ENCODE results near the gene TECR. TPM values are rescaled to one million over a fixed set of nuclear protein-coding genes. Genes with fewer than 3 reads are reported as not detected.

TECR gene
- total RNA-seq, 1 experiment from 2014 or later, result 145 TPM

- Histone ChIP-seq H3K4me3 (ENCODE audit: low read length) (no peak overlapping the region), H3K9ac (ENCODE audit: low read length) (no peak overlapping the region), H3K27me3 (ENCODE audit: low read length) (no peaks in the 10 kb centered on the region), H3K4me1 (ENCODE audit: insufficient read depth, low read length) (no peaks in the 10 kb centered on the region), H3K4me2 (ENCODE audit: low read length) (no peak overlapping the region), H3K9me3 (ENCODE audit: low read length) (no peaks in the 10 kb centered on the region), H4K20me1 (ENCODE audit: low read length) (no peaks in the 10 kb centered on the region), H3K9me2 (replicated peaks; ENCODE audit: low read length) (no peaks in the 10 kb centered on the region), H3K27ac (ENCODE audit: low read length) (no peak overlapping the region), H3K79me2 (ENCODE audit: low read length) (peaks cover 54% of the 10 kb centered on the region), H2AFZ (ENCODE audit: low read length) (no peak overlapping the region), H3F3A (ENCODE audit: low read length, unreplicated experiment) (no peaks in the 10 kb centered on the region), H3K36me3 (ENCODE audit: low read depth, low read length) (peaks cover 8% of the 10 kb centered on the region; the same call in 1 of the 2 replicates)
- ChIA-PET POLR2A (ENCODE audit: unreplicated experiment) (no interaction called here), CTCF (no interaction called here)
- ATAC-seq (no peak), DNase-seq (no peak)
- BruUV-seq (replicated peaks), result no TSS peak
- no peak for TF ChIP-seq EZH2 (IDR thresholded peaks at IDR 0.05; ENCODE audit: low read length, unreplicated experiment)
- TF ChIP-seq EZH2phosphoT487 (IDR thresholded peaks at IDR 0.05; ENCODE audit: borderline replicate concordance, low read length), result no peak
- TF ChIP-seq, protein P1, sequence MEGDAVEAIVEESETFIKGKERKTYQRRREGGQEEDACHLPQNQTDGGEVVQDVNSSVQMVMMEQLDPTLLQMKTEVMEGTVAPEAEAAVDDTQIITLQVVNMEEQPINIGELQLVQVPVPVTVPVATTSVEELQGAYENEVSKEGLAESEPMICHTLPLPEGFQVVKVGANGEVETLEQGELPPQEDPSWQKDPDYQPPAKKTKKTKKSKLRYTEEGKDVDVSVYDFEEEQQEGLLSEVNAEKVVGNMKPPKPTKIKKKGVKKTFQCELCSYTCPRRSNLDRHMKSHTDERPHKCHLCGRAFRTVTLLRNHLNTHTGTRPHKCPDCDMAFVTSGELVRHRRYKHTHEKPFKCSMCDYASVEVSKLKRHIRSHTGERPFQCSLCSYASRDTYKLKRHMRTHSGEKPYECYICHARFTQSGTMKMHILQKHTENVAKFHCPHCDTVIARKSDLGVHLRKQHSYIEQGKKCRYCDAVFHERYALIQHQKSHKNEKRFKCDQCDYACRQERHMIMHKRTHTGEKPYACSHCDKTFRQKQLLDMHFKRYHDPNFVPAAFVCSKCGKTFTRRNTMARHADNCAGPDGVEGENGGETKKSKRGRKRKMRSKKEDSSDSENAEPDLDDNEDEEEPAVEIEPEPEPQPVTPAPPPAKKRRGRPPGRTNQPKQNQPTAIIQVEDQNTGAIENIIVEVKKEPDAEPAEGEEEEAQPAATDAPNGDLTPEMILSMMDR (conservative IDR thresholded peaks at IDR 0.05; ENCODE audit: low read depth, low read length), result no peak
- intact Hi-C loops (cut with micrococcal nuclease), result no loop called here
These were observed 31.9 kb downstream of the TECR start for GRCh38 chr19:14561249-14561648.

GRCh38 chr19:14561847-14562351 lies 32.5 kb downstream of the TECR start:
- H3K9me2 ChIP-seq (replicated peaks; ENCODE audit: low read length), result no peaks in the 10 kb centered on the region
- DNase-seq (no peak), ATAC-seq (peak; percentile 37)
- no peak overlapping the region for H3K4me2 ChIP-seq (ENCODE audit: low read length)
- TF ChIP-seq EZH2 (IDR thresholded peaks at IDR 0.05; ENCODE audit: low read length, unreplicated experiment) (no peak), EZH2phosphoT487 (IDR thresholded peaks at IDR 0.05; ENCODE audit: borderline replicate concordance, low read length) (no peak)
- TF ChIP-seq, protein P1 (conservative IDR thresholded peaks at IDR 0.05; ENCODE audit: low read depth, low read length), result no peak
- CTCF ChIA-PET, result no interaction called here
- no peak overlapping the region for H3K27ac ChIP-seq (ENCODE audit: low read length)
- no peak overlapping the region for H3K4me3 ChIP-seq (ENCODE audit: low read length)
- H4K20me1 ChIP-seq (ENCODE audit: low read length), result no peaks in the 10 kb centered on the region
- H3K27me3 ChIP-seq (ENCODE audit: low read length), result no peaks in the 10 kb centered on the region
- no TSS peak for BruUV-seq (replicated peaks)
- POLR2A ChIA-PET (ENCODE audit: unreplicated experiment), result interaction anchor here (0.7 kb wide), 1 partner anchor 10 kb away, joined by 3 read pairs; the partner anchor contains the start of gene NDUFB7
- H3K4me1 ChIP-seq (ENCODE audit: insufficient read depth, low read length), result no peaks in the 10 kb centered on the region
- intact Hi-C loops (cut with micrococcal nuclease), result no loop called here
- no peaks in the 10 kb centered on the region for H3K9me3 ChIP-seq (ENCODE audit: low read length)
- H3K79me2 ChIP-seq (ENCODE audit: low read length), result peaks cover 48% of the 10 kb centered on the region
- peaks cover 8% of the 10 kb centered on the region; the same call in 1 of the 2 replicates for H3K36me3 ChIP-seq (ENCODE audit: low read depth, low read length)
- H3K9ac ChIP-seq (ENCODE audit: low read length), result no peak overlapping the region
- H2AFZ ChIP-seq (ENCODE audit: low read length), result no peak overlapping the region
- no peaks in the 10 kb centered on the region for H3F3A ChIP-seq (ENCODE audit: low read length, unreplicated experiment)
